Stimulated activated CD4-positive, alpha-beta T cell treated with anti-CD3 and anti-CD28 coated beads, Interleukin-1b, Interleukin-23, amount 100 ng/mL, for 1 hour (primary cell): Measurements from ENCODE around the gene ZNF853.
"Not testable (repeated sequence)": the region's sequence is repeated elsewhere in the genome, so short reads cannot be mapped to it uniquely, and the experiment has no call there.

ENCODE experiments used
- DNase-seq, 2 donors: peaks; one replicate each; pipeline ENCODE4 v3.0.0-alpha.2; 2020; ENCODE audit warnings: low read depth in 2 of 2

Gene ZNF853

GRCh38 chr7:6652446-6653011 lies 37.1 kb downstream of the ZNF853 start:
- DNase-seq = no peak

DNA sequence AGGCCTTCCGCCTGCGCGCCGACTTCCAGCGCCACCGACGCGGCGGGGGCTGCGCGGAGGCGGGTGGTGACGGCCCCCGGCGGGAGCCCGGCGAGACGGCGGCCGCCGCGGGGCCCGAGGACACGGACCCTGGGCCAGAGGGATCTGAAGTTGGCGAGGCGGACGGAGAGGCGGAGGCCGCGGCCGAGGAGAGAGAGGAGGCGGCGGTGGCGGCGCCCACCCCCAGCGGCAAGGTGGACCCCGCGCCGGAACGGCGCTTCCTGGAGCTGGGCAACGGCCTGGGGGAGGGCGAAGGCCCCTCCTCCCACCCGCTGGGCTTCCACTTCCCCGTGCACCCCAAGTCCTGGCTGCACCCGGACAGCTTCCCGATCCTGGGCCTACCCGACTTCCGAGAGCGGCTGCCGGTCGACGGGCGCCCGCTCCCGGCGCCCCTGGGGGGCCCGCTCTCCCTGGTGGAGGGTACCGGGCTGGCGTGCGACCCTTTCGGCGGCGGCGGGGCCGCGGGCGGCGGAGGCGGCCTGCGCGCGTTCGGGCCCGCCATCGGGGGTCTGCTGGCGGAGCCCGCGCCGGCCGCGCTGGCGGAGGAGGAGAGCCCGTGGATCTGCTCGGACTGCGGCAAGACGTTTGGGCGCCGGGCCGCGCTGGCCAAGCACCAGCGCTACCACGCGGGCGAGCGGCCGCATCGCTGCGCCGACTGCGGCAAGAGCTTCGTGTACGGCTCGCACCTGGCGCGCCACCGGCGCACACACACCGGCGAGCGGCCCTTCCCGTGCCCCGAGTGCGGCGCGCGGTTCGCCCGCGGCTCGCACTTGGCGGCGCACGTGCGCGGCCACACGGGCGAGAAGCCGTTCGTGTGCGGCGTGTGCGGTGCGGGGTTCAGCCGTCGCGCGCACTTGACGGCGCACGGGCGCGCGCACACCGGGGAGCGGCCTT lies 37.9 kb downstream of the ZNF853 start:
- no peak for DNase-seq

- DNase-seq = no peak
Observed at GRCh38 chr7:6654113-6654841, 38.9 kb downstream of the ZNF853 start.

DNA sequence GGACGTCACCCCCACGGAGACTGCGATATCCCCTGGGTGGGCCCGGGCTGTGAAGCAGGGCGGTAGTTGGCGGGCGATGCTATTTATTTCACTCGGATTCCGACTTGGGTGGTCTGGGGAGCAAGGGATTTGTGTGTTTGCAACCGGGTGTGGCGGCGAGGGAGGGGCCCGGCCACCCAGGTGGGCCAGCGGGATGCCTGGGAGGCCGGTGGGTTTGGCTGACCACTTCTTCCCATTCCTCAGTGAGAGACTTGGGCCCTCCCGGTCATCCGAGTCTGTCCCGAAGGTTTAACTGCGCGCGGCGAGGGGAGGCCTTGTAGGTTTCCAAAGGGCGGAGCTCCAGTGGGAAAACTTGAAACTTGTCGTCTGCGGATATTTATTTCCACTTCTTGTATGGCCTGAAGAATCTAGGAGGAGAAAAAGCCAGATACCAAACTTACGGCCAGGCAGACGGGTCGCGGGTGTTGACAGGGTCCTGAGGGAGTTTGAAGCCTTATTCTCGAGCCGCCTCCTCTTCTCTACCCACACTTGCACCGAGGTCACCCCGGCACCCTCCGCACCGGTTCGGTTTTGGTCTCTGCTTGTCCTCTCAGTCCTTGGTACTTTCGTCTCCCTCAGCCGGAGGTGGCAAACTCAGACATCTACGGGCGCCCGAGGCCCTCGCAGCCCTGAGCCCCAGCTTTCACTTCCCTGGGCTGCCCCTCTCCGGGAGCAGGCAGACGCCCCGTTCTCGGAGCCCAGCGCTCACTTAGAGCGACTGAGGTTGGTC lies 39.6 kb downstream of the ZNF853 start:
- no peak for DNase-seq

DNA sequence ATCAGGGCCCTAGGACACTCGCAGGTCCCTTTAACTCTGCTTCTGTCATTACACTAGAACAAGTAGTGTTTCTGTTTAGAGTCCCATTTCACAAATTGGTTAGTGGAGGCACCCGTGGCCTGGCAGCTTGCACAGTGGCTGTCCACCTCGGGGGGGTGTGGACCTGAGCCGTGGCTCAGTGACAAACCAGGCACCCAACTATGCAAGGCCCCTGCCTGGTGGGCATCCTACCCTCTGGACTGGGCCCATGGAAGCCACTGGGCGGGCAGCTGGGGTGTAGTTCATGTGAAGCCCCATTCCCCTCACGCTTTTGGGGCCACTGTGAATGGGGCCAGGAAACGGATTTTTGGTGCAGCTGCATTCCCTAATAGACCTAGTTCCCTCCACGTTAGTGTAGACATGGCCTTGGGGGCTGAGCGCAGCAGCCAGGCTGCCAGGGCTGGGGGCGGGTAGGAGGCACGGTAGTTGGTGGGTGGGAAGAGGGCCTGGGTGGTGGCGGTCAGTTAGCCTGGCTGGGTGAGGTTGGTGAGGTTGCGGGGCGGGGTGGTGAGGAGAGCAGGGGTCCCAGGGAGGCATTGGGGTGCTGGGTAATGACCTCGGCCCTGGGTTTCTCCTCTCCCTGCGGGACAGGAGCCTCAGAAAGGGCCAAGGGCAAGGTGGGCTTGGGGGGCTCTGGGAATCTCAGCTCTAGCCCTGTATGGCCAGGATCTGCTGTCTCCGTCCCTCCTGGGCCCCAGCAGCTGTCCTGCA lies 40.4 kb downstream of the ZNF853 start:
- no peak for DNase-seq

- no peak for DNase-seq
Observed at GRCh38 chr7:6656413-6656812, 41.0 kb downstream of the ZNF853 start.

DNA sequence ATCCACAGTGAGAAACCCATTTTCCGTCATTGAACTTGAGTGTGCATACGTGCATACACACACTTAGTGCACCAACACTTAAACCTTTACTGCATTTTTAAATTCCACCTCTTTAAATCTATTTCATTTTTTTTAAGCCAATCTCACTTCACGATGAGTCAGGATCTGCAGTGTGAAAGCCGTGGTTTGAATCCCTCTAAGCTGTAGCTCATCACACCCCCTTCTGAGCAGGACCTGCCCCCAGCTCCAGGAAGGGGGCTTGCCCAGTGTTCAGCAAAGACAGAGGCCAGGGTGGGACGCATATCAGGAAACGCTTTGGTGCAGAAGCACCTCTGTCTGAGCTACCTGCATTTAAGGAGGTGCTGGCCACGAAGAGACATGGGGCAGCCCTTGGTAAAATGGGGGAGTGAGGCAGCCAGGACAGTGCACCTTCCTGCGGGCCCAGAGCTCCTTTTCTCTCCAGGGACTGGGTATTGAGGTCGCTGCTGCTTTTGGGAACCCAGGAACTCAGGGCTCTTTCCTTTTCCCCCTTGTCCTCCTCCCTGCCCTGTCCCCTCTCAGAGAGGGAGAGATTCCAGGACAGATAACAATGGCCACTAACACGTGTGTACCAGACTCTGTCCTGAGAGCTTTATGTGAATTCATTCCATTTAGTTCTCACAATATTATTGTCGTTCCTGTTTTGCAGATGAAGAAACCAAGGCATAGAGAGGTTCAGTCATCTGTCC lies 43.4 kb downstream of the ZNF853 start:
- DNase-seq = no peak

- not testable (repeated sequence) for DNase-seq
Observed at GRCh38 chr7:6670851-6671250, 55.4 kb downstream of the ZNF853 start.
